Activated T-cell treated with anti-CD3 and anti-CD28 coated beads, Interleukin-2, amount 50 U/mL, for 4 hours (primary cell): ENCODE measurements around the gene KAT2B. TPM values are rescaled to one million over a fixed set of nuclear protein-coding genes. Genes with fewer than 3 reads are reported as not detected.
A peak's percentile ranks its signal among the peaks of the same experiment; 100 is the strongest.
"Not testable (repeated sequence)": the region's sequence is repeated elsewhere in the genome, so short reads cannot be mapped to it uniquely, and the experiment has no call there.

Experiments
- ATAC-seq, 2 donors: fragments of 200-7000 bp; cut with Tn5 transposase; one replicate each; pipeline ENCODE4 v1.10.0; 2021
- DNase-seq: peaks from one replicate; pipeline ENCODE4 v3.0.0-alpha.2; 2020
- H3K27me3 Mint-ChIP-seq: one replicate; pipeline ENCODE4 v1.8.0; 2021; ENCODE audit warnings: low read depth, mixed read lengths
- H3K36me3 Mint-ChIP-seq: one replicate; pipeline ENCODE4 v1.8.0; 2022; ENCODE audit warnings: mixed read lengths; ENCODE audit not compliant: insufficient read depth
- H3K4me1 Mint-ChIP-seq: one replicate; pipeline ENCODE4 v1.8.0; 2021; ENCODE audit warnings: low read depth, mixed read lengths
- H3K4me3 Mint-ChIP-seq: one replicate; pipeline ENCODE4 v1.8.0; 2021; ENCODE audit warnings: mild to moderate bottlenecking, moderate library complexity, mixed read lengths
- H3K9me3 Mint-ChIP-seq: one replicate; pipeline ENCODE4 v1.8.0; 2021; ENCODE audit warnings: mixed read lengths
- total RNA-seq, 3 donors: library from RNA; stranded (reverse); gene quantifications; one replicate each; pipeline ENCODE4 v1.2.1, GENCODE V29; 2021

The KAT2B gene
- total RNA-seq = 10 to 100 TPM; 11.5 to 28.0 (median 18.9) TPM

DNA sequence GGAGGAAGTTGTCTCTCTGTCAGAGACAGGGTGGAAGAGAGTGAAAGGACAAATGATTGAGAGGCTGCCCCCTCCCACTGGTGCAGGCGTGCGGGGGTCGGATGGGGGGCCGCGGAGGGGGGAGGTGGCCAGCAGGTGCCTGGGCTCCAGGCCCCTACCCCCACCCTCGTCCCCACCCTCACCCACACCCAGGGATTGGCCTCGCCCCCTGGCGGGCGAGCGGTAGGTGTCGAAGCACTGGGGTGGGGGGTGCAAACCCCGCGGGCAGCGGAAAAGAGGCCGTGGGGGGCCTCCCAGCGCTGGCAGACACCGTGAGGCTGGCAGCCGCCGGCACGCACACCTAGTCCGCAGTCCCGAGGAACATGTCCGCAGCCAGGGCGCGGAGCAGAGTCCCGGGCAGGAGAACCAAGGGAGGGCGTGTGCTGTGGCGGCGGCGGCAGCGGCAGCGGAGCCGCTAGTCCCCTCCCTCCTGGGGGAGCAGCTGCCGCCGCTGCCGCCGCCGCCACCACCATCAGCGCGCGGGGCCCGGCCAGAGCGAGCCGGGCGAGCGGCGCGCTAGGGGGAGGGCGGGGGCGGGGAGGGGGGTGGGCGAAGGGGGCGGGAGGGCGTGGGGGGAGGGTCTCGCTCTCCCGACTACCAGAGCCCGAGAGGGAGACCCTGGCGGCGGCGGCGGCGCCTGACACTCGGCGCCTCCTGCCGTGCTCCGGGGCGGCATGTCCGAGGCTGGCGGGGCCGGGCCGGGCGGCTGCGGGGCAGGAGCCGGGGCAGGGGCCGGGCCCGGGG is at the start of gene KAT2B:
Gene KAT2B (plus strand): TSS at position 682 of the 783 bp plus-strand sequence. CDS start 32 bp downstream, at position 714.
- H3K9me3 Mint-ChIP-seq = no peaks in the 10 kb centered on the region
- ATAC-seq = peak; percentile 74 to 77
- no peaks in the 10 kb centered on the region for H3K27me3 Mint-ChIP-seq
- H3K4me1 Mint-ChIP-seq = peaks cover 55% of the 10 kb centered on the region
- peak within 1 kb of the TSS; percentile 90 for H3K4me3 Mint-ChIP-seq
- DNase-seq = peak; percentile 75
- H3K36me3 Mint-ChIP-seq = no peaks in the 10 kb centered on the region

DNA sequence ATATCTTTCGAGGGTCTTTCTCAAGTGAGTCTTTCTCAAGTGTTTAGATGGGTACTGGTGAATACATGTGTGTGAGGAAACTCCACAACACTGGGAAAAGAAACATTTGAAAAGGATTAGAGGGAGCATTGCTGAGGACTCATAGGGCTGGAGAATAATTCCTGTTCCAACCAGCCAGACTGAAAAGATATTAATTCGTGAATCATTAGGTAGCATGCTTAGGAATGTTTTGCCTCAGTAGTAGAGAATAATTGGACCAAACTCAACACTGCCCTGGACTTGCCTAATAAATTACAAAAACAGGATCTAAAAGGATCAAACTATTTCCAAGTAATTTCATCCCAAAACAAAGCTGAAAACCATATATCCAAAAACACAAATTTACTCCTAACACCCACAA is 45.5 kb upstream of the KAT2B start:
- Mint-ChIP-seq H3K9me3 (no peaks in the 10 kb centered on the region), H3K4me3 (no peak overlapping the region), H3K4me1 (no peaks in the 10 kb centered on the region), H3K27me3 (no peaks in the 10 kb centered on the region), H3K36me3 (no peaks in the 10 kb centered on the region)
- no peak for ATAC-seq
- DNase-seq = no peak

DNA sequence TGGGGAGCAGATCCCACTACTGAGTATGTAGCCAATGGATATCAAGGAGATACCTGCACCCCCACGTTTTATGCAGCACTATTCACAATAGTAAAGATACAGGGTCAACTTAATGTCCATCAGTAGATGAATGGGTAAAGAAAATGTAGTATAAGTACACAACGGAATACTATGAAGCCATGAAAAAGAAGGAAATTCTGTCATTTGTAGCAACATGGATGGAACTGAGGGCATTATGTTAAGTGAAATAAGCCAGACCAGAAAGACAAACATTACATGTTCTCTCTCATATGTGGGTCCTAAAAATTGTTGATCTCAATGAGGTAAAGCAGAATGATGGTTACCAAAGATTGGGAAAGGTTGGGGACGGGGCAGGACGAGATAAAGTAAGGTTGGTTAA is 42.7 kb upstream of the KAT2B start:
- no peak for ATAC-seq
- Mint-ChIP-seq H3K4me1 (no peaks in the 10 kb centered on the region), H3K4me3 (no peak overlapping the region), H3K27me3 (no peaks in the 10 kb centered on the region), H3K36me3 (no peaks in the 10 kb centered on the region), H3K9me3 (no peaks in the 10 kb centered on the region)
- DNase-seq = no peak

DNA sequence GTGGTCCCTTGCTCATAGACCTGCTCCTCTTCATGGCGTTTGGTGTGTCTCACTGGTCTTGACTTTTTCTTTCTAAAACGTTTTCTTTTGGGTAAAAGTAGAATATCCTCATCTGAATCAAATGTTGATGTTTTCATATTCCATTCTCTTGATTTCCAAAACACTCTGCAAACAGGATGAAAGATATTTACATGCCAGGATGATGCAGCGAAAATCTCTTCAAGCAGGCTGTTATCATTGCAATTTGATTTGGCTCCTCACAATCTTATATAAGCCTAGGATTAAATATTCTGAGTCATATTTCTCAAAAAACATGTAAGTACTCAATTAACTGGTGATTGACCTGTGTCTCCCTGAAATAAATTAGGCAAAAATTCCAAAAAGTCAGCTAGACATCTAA is 38.3 kb upstream of the KAT2B start:
- DNase-seq = no peak
- H3K27me3 Mint-ChIP-seq = no peaks in the 10 kb centered on the region
- no peaks in the 10 kb centered on the region for H3K4me1 Mint-ChIP-seq
- no peaks in the 10 kb centered on the region for H3K9me3 Mint-ChIP-seq
- H3K4me3 Mint-ChIP-seq = no peak overlapping the region
- ATAC-seq = no peak
- no peaks in the 10 kb centered on the region for H3K36me3 Mint-ChIP-seq

DNA sequence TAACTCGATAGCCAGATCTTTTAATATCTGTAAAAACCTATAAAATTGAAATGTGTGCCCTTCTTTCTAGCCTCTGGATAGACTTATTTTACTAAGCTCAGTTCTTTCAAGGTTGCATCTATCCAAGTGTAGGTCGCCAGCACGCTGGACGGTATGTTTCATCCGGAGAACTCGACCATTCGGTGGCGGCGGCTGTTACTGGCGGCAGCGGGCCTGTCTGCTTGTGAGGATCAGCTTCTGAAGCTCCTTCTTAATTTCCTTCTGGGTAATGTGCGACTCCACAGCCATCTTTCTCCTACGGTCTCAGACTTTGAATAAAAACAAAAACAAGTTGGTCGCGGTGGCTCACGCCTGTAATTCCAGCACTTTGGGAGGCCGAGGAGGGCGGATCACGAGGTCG is 32.3 kb upstream of the KAT2B start:
- Mint-ChIP-seq H3K27me3 (no peaks in the 10 kb centered on the region), H3K4me3 (no peak overlapping the region), H3K4me1 (no peaks in the 10 kb centered on the region), H3K36me3 (no peaks in the 10 kb centered on the region), H3K9me3 (no peaks in the 10 kb centered on the region)
- no peak for DNase-seq
- no peak for ATAC-seq

DNA sequence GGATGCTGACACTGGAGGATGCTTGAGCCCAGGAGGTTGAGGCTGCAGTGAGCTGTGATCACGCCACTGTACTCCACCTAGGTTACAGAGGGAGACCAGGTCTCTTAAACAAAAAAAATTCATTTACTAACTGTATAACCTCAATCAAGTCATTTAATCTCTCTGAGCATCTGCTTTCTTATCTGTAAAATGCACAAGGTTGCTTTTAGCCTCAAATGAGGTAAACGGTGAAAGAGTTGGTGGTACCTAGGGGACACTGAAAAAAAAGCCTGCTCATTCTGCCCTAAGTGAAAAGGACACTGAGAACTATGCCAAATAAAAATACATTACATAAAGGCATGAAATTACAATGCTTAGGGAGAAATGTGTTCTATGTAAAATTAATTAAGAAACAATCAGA is 31.6 kb upstream of the KAT2B start:
- H3K4me1 Mint-ChIP-seq = no peaks in the 10 kb centered on the region
- H3K4me3 Mint-ChIP-seq = no peak overlapping the region
- no peak for ATAC-seq
- no peaks in the 10 kb centered on the region for H3K27me3 Mint-ChIP-seq
- H3K9me3 Mint-ChIP-seq = no peaks in the 10 kb centered on the region
- DNase-seq = no peak
- no peaks in the 10 kb centered on the region for H3K36me3 Mint-ChIP-seq

DNA sequence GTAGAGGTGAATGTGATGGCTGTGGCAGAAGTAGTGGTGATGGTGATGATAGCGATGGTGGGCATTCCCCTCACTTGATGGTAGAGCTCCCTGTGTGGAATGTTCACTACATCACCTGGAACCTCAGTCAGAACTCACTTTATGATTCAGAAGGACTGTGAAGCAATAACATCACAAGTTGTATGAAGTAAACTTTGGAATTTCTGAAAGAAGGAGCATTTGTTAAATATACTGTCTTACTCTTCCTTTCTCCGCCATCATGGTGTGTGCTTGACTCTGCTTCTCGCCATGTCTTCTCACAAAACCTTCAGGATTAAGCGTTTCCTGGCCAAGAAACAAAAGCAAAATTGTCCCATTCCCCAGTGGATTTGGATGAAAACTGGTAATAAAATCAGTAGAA is 28.1 kb upstream of the KAT2B start, which contains the start of gene PP2D1:
Gene PP2D1 (minus strand): TSS at position 101 of the 400 bp plus-strand sequence. CDS start 192 bp downstream, outside the sequence.
- DNase-seq (no peak), ATAC-seq (no peak)
- H3K4me1 Mint-ChIP-seq = no peaks in the 10 kb centered on the region
- no peaks in the 10 kb centered on the region for H3K27me3 Mint-ChIP-seq
- no peak within 1 kb of the TSS for H3K4me3 Mint-ChIP-seq
- H3K9me3 Mint-ChIP-seq = no peaks in the 10 kb centered on the region
- no peaks in the 10 kb centered on the region for H3K36me3 Mint-ChIP-seq

DNA sequence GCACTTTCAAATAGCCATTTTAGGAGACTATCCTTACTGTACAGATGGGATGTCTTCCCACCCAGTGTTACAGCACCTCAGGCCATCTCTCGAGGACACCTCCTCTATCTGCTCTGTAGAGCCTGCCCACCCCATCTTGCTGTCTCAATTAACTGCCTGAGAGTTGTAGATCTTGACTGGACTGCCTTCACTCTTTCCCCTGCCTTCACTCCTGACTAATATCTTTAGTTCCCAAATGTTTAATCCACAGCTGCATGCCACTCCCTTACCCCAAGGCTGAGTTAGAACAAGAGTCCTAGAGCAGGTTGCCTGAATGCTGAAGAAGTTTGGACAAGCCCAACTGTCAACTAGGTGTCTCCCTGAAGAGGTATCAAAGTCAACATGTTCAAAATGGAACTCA is 26.9 kb upstream of the KAT2B start:
- Mint-ChIP-seq H3K36me3 (no peaks in the 10 kb centered on the region), H3K4me3 (no peak overlapping the region), H3K9me3 (no peaks in the 10 kb centered on the region), H3K4me1 (no peaks in the 10 kb centered on the region), H3K27me3 (no peaks in the 10 kb centered on the region)
- DNase-seq (no peak), ATAC-seq (no peak)

DNA sequence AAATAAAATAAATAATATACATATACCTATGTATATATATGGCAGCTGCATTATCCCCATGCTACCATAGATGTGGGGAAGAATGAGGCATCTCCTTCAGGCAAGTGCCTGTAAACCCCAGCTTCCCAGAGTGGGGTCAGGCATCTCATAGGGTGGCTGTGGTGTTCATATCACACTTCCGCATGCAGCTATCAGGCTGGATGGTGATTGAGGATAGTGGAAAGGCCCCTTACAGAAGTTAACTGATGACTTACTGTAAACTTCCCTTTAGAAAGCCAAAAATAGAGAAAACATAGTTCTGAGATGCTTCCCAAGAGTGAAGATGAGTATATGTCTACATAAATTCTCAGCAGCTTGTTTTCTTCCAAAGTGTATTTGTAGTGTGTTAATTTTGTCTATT is 24.7 kb upstream of the KAT2B start:
- no peaks in the 10 kb centered on the region for H3K9me3 Mint-ChIP-seq
- H3K4me3 Mint-ChIP-seq = no peak overlapping the region
- ATAC-seq (no peak), DNase-seq (no peak)
- no peaks in the 10 kb centered on the region for H3K36me3 Mint-ChIP-seq
- no peaks in the 10 kb centered on the region for H3K4me1 Mint-ChIP-seq
- no peaks in the 10 kb centered on the region for H3K27me3 Mint-ChIP-seq

DNA sequence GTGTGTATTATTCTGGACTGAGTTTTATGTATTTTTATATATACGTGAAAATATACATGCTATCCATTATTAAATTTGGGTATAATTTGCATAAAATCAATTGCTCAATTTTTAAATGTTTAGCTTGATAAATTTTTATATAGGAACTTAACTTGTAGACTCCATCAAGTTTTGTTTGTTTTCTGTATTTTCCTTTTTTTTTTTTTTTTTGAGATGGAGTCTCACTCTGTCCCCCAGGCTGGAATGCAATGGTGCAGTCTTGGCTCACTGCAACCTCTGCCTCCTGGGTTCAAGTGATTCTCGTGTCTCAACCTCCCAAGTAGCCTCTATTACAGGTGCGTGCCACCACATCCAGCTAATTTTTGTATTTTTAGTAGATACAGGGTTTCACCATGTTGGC is 24.2 kb upstream of the KAT2B start:
- H3K4me1 Mint-ChIP-seq, ATAC-seq, H3K4me3 Mint-ChIP-seq, DNase-seq, H3K27me3 Mint-ChIP-seq, H3K9me3 Mint-ChIP-seq, H3K36me3 Mint-ChIP-seq: not testable (repeated sequence)

DNA sequence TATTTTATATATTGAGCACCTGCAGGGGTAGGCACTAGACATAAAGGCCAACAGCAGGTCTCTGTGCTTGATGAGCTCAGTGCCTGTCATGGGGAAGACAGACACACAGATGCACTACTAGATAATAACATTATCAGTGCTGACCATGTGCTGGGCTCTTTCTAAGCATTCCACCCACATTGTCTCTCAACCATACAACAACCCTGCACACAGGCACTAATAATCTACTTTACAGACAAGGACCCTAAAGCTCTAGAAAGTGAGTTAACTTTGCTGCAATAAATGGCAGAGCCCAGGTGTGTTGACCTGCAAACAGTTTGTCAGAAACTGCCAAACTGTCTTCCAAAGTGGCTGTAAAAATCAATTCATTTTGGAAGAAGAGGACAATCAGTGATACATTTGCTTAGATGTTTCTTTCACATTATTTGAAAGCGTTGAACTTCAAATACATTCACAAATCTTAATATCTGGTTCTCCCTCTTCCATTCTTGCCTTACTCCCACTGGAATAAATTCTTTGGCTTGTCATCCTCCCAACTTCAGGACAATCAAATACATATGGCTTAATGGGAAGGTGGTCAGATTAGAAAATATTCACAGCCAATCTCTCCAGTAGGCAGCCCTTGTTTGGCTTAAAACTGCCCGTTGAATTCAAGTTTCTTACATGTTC is 17.2 kb upstream of the KAT2B start:
- Mint-ChIP-seq H3K4me1 (peaks cover 3% of the 10 kb centered on the region), H3K4me3 (no peak overlapping the region), H3K9me3 (no peaks in the 10 kb centered on the region), H3K27me3 (no peaks in the 10 kb centered on the region), H3K36me3 (no peaks in the 10 kb centered on the region)
- DNase-seq (no peak), ATAC-seq (no peak)

DNA sequence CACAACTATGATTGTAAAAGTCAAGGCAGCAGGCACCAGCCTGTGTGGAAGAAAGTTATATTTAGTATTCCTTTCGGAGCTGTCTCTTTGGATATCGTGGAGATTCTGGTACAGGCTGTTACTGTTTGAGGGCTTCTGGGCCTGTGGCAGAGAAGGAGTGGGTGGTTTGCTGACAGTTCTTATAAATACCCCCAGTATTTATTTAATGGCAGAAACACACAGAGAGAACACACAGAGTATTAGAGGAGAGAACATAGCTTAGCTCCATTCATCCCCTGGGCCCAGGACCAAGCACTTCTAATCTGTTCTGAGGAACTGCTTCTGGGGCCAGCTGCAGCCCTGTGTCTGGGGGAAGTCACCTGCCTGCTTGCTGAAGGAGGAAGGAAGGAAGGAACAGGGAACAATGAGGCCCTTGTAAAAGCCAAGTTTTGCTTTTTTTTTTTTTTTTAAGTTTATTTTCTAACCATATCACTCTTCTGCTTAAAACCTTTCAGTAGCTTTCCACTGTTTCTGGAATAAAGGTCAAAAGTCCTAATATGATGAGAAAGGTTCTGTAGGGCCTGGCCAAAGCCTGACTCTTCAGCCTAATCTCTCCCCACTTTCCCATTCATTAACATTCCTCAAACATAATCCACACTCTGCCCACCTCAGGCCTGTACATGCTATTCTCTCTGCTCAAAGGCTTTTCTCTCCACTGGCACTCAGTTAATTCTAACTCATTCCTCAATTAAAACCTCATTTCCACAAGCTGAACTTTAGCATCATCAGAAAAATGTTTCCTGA is 16.4 kb upstream of the KAT2B start:
- no peaks in the 10 kb centered on the region for H3K27me3 Mint-ChIP-seq
- ATAC-seq = no peak
- no peak for DNase-seq
- H3K9me3 Mint-ChIP-seq = no peaks in the 10 kb centered on the region
- H3K36me3 Mint-ChIP-seq = no peaks in the 10 kb centered on the region
- peaks cover 3% of the 10 kb centered on the region for H3K4me1 Mint-ChIP-seq
- H3K4me3 Mint-ChIP-seq = no peak overlapping the region

DNA sequence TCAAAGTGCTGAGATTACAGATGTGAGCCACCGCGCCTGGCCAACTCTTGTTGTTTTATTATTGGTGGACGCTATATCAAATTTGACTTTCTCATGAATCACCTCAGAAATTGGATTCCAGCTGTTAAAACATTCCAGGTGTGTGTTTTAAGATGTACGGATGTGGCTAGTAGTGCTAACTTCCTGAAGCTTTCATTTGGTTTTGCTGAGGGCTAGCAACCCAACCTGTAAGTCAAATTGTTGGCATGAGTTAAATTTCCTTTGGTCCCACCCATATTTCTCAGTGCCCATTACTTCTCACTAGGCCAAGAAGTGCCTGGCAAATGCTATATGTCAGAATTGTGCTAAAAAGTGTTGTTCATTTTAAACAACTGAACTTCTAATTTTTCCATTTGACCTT is 13.1 kb upstream of the KAT2B start:
- Mint-ChIP-seq H3K36me3 (no peaks in the 10 kb centered on the region), H3K27me3 (no peaks in the 10 kb centered on the region), H3K9me3 (no peaks in the 10 kb centered on the region), H3K4me1 (peaks cover 3% of the 10 kb centered on the region), H3K4me3 (no peak overlapping the region)
- ATAC-seq (no peak), DNase-seq (no peak)

DNA sequence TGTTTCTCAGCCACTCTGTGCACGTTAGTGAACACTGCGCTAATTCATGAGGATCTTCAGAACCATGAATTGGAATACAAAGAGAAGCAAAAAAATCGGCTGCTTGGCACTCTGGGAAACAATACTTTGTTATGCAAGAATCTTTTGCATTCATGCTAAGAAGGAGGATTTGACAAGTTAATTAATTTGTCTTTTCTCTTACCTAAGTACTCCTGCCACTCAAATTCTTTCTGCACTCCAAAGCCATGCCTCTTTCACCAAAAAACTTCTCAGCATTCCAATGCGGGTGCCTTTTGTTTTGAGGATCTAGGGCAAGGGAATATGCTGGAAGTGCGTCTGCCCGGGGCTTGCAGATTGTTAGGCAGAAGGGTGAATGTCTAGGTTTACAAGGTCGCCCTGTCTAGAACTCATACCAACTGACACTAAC is 11.3 kb upstream of the KAT2B start:
- no peak for ATAC-seq
- Mint-ChIP-seq H3K4me1 (peaks cover 2% of the 10 kb centered on the region), H3K36me3 (no peaks in the 10 kb centered on the region), H3K4me3 (no peak overlapping the region), H3K9me3 (no peaks in the 10 kb centered on the region), H3K27me3 (no peaks in the 10 kb centered on the region)
- DNase-seq = no peak
